Skeletal muscle tissue (tissue), 4 donors: Measurements from ENCODE around the gene CCDC12. TPM values are rescaled to one million over a fixed set of nuclear protein-coding genes. Genes with fewer than 3 reads are reported as not detected.

Experiments used
- H3K27ac ChIP-seq: one replicate; pipeline ENCODE4 v1.7.0; 2013; ENCODE audit warnings: mild to moderate bottlenecking, low read depth, low read length, inconsistent platforms
- H3K27me3 ChIP-seq, 3 donors: one replicate each; pipeline ENCODE4 v1.7.0; 2013; ENCODE audit warnings: low read length in 3 of 3; ENCODE audit not compliant: control insufficient read depth in 3 of 3, insufficient read depth in 3 of 3
- H3K36me3 ChIP-seq, 3 donors: one replicate each; pipeline ENCODE4 v1.7.0; 2013; ENCODE audit warnings: low read length in 3 of 3; ENCODE audit not compliant: control insufficient read depth in 3 of 3, insufficient read depth in 3 of 3
- H3K4me1 ChIP-seq, 3 donors: one replicate each; pipeline ENCODE4 v1.7.0; 2013; ENCODE audit warnings: low read length in 3 of 3, mild to moderate bottlenecking in 3 of 3; ENCODE audit not compliant: control insufficient read depth in 3 of 3, insufficient read depth in 3 of 3
- H3K4me3 ChIP-seq, 3 donors: one replicate each; pipeline ENCODE4 v1.7.0; 2013; ENCODE audit warnings: low read length in 3 of 3
- H3K9ac ChIP-seq, 3 donors: one replicate each; pipeline ENCODE4 v1.7.0; 2013; ENCODE audit warnings: low read length in 3 of 3, mild to moderate bottlenecking in 3 of 3, moderate library complexity in 2 of 3, low read depth in 1 of 3
- H3K9me3 ChIP-seq, 3 donors: one replicate each; pipeline ENCODE4 v1.7.0; 2013; ENCODE audit warnings: low read length in 3 of 3; ENCODE audit not compliant: control insufficient read depth in 3 of 3
- total RNA-seq: library from RNA; depleted of rRNA; stranded (reverse); fragments of >200 nt; gene quantifications from one replicate; pipeline ENCODE4 v1.2.3, GENCODE V29; 2014
- donor health status: Osteomylitis.

Gene CCDC12
- total RNA-seq, 1 donor from 2014 or later: 27.1 TPM

DNA sequence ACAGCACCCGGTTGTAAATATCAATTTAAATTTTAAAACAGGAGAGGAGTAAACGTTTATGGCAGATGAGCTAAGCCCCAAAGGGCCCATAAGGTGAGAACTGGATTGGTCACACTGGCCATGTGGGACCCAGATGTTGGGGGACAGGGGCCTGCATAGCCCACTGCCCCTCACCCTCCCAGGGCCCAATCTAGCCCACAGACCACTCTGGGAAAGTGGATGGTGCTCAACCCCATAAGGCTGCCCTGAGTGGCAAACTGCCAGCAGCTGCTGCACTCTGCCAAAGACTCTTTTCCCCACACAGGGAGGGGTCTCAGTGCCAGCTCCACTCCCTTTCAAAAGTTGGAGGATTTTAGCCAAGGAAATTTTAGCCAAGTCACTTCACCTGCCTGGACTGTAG, 42.5 kb downstream of the CCDC12 start:
- H3K9ac ChIP-seq: peak overlapping the region in 1 of 3 donors; percentile 72
- no peaks in the 10 kb centered on the region for H3K27me3 ChIP-seq
- H3K36me3 ChIP-seq: peaks cover 3 to 8% (median 8%) of the 10 kb centered on the region in 3 donors
- H3K4me1 ChIP-seq: peaks cover 82 to 98% (median 96%) of the 10 kb centered on the region in 3 donors
- no peaks in the 10 kb centered on the region for H3K9me3 ChIP-seq
- H3K4me3 ChIP-seq: peak overlapping the region in 1 of 3 donors; percentile 63
- peak overlapping the region; percentile 92 for H3K27ac ChIP-seq

- Histone ChIP-seq H3K9me3 (no peaks in the 10 kb centered on the region), H3K36me3 (peaks cover 3 to 8% (median 7%) of the 10 kb centered on the region in 3 donors), H3K4me1 (peaks cover 84 to 97% (median 95%) of the 10 kb centered on the region in 3 donors), H3K27me3 (no peaks in the 10 kb centered on the region), H3K9ac (peak overlapping the region; percentile 20 to 63 (median 47)), H3K27ac (peak overlapping the region; percentile 64), H3K4me3 (peak overlapping the region in 1 of 3 donors; percentile 13)
Observed at GRCh38 chr3:46933261-46933660, 43.3 kb downstream of the CCDC12 start.

GRCh38 chr3:46932455-46933225, 43.9 kb downstream of the CCDC12 start:
- peaks cover 0 to 8% (median 5%) of the 10 kb centered on the region in 3 donors for H3K36me3 ChIP-seq
- no peaks in the 10 kb centered on the region for H3K27me3 ChIP-seq
- no peaks in the 10 kb centered on the region for H3K9me3 ChIP-seq
- H3K27ac ChIP-seq: peak overlapping the region; percentile 64
- peaks cover 90 to 97% (median 95%) of the 10 kb centered on the region in 3 donors for H3K4me1 ChIP-seq
- H3K9ac ChIP-seq: peak overlapping the region; percentile 20 to 63 (median 47)
- peak overlapping the region in 1 of 3 donors; percentile 45 for H3K4me3 ChIP-seq

GRCh38 chr3:46931631-46932331, 44.8 kb downstream of the CCDC12 start:
- Histone ChIP-seq H3K4me3 (peak overlapping the region in 2 of 3 donors; percentile 25 to 35), H3K9me3 (no peaks in the 10 kb centered on the region), H3K27me3 (no peaks in the 10 kb centered on the region), H3K4me1 (peaks cover 95 to 97% (median 96%) of the 10 kb centered on the region in 3 donors), H3K9ac (peak overlapping the region in 2 of 3 donors; percentile 26 to 63), H3K36me3 (peaks cover 0 to 8% (median 0%) of the 10 kb centered on the region in 3 donors), H3K27ac (peak overlapping the region; percentile 64)

DNA sequence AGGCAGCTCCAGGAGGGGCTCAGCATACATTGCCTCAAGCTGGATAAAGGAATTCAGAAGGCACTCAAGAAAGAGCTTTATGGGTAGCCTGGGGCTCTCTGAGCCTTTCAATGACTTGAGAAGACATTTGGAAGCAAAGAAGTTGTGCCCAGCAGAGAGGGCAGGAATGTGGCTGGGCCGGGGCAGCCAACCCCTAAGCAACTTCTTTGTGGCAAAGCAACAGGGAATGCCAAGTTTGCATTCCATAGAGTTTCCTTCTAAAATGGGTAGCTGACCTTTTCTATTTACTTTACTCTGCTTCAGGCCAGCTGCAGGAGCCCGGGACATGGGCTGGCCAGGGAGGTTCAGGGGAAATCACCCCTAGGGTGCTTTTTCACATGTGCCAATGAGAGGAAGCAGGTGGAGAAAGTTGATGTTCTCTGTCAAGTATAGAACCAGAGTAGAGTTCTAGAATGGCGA, 45.6 kb downstream of the CCDC12 start:
- Histone ChIP-seq H3K4me1 (peaks cover 95 to 97% (median 96%) of the 10 kb centered on the region in 3 donors), H3K4me3 (peak overlapping the region in 1 of 3 donors; percentile 35), H3K27me3 (no peaks in the 10 kb centered on the region), H3K36me3 (no peaks in the 10 kb centered on the region), H3K9me3 (no peaks in the 10 kb centered on the region), H3K9ac (peak overlapping the region; percentile 35 to 63 (median 54)), H3K27ac (peak overlapping the region; percentile 64)

GRCh38 chr3:46930166-46930944, 46.2 kb downstream of the CCDC12 start:
- Histone ChIP-seq H3K9ac (peak overlapping the region; percentile 35 to 63 (median 54)), H3K4me3 (peak overlapping the region in 1 of 3 donors; percentile 13), H3K9me3 (no peaks in the 10 kb centered on the region), H3K4me1 (peaks cover 95 to 97% (median 96%) of the 10 kb centered on the region in 3 donors), H3K27ac (peak overlapping the region; percentile 64), H3K36me3 (peaks cover 0 to 1% (median 1%) of the 10 kb centered on the region in 3 donors), H3K27me3 (no peaks in the 10 kb centered on the region)

DNA sequence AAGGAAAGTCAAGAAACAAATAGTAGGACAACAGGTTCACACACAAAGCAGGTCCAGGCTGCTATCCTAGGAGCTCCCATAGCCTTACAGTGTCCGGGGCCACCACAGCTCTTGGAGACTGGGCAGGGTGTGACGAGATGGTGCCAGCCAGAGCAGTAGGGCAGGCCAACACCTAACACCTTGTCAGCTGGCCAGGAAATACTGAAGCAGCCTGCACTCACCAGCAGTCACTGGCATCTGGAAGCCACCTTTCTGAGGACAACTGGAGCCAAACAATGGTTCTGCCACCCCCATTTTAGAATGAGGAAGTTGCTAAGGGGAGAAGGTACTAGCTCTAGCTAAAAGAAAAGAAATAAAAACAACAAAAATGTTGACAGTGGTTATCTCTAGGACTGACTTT, 47.2 kb downstream of the CCDC12 start:
- Histone ChIP-seq H3K9me3 (no peaks in the 10 kb centered on the region), H3K4me1 (peaks cover 91 to 93% (median 93%) of the 10 kb centered on the region in 3 donors), H3K36me3 (peaks cover 7 to 9% (median 8%) of the 10 kb centered on the region in 3 donors), H3K4me3 (no peak overlapping the region), H3K9ac (no peak overlapping the region), H3K27me3 (no peaks in the 10 kb centered on the region), H3K27ac (peak overlapping the region; percentile 42)

DNA sequence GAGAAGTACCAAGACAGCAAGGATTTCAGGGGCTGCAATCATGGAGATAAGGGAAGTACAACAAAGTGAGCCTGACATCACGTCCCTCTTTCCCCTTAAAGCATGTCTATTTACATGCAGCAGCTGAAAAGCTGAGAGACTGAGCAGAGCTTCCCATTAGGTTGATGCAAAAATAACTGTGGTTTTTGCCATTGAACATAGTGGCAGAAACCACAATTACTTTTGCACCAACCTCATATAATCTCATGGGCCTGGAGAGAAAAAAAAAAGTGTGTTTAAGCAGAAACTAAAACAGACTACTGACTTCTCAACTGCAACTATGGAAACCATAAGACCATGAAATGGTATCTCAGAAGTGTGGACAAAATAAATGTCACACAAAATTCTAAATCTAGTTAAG, 48.3 kb downstream of the CCDC12 start:
- no peaks in the 10 kb centered on the region for H3K27me3 ChIP-seq
- H3K4me1 ChIP-seq: peaks cover 82 to 95% (median 91%) of the 10 kb centered on the region in 3 donors
- H3K36me3 ChIP-seq: peaks cover 17 to 19% (median 19%) of the 10 kb centered on the region in 3 donors
- H3K4me3 ChIP-seq: no peak overlapping the region
- peak overlapping the region; percentile 42 for H3K27ac ChIP-seq
- H3K9ac ChIP-seq: peak overlapping the region in 1 of 3 donors; percentile 5
- H3K9me3 ChIP-seq: no peaks in the 10 kb centered on the region

DNA sequence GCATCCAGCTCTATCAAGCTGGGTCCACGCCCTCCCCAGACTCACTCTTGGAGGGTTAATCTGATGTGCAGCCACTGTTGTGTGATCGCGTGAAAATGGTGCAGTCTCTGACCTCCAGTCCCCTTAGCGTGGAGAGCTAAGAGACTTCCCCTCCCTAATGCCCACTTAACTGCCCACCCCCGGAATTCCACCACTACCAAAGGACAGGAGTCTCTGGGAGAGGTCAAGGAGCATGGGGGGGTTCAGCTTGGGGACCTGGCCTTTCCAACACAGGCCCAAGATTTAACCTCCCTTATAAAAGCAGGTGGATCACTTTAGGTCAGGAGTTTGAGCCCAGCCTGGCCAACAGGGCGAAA, 48.8 kb downstream of the CCDC12 start:
- H3K9ac ChIP-seq: peak overlapping the region in 1 of 3 donors; percentile 81
- no peak overlapping the region for H3K4me3 ChIP-seq
- peak overlapping the region; percentile 95 for H3K27ac ChIP-seq
- H3K4me1 ChIP-seq: peaks cover 76 to 93% (median 85%) of the 10 kb centered on the region in 3 donors
- peaks cover 22 to 25% (median 24%) of the 10 kb centered on the region in 3 donors for H3K36me3 ChIP-seq
- H3K9me3 ChIP-seq: no peaks in the 10 kb centered on the region
- H3K27me3 ChIP-seq: no peaks in the 10 kb centered on the region
